CD4-positive, alpha-beta T cell treated with Interleukin-4 for 4 hours (primary cell): Measurements from ENCODE around the gene CD300LF.

Source experiments
- DNase-seq: peaks from one replicate; pipeline ENCODE4 v3.0.0-alpha.2; 2020

CD300LF gene

DNA sequence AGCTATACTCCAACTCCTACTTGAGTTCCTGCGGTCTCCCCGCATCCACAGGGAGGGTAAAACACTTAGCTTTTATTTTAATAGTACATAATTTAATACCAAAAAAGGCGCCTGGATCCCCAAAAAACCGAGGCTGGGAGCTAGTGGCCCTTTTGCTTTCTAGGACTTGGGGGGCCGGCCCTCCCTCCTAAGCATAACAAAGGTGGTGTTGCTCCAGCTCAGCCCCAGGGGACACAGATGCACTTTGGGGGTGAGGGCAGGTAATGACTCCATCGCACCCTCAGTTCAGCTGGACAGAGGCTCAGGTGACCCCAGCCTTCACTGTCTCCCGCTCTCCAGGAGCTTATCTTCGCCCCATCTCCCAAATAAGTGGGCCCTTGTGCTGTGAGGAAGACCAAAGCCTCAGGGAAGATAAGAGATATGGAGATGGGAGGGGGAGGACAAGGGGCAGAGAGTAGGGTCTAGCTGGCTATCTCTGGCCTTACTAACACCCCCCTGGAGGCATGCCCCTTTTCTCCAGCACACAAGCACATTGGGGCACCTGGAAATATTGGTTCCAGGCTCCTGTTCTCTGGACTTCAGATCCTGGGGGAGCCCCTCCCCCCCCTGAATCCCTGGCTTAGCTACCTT is 32.9 kb upstream of the CD300LF start:
- DNase-seq, result no peak

DNA sequence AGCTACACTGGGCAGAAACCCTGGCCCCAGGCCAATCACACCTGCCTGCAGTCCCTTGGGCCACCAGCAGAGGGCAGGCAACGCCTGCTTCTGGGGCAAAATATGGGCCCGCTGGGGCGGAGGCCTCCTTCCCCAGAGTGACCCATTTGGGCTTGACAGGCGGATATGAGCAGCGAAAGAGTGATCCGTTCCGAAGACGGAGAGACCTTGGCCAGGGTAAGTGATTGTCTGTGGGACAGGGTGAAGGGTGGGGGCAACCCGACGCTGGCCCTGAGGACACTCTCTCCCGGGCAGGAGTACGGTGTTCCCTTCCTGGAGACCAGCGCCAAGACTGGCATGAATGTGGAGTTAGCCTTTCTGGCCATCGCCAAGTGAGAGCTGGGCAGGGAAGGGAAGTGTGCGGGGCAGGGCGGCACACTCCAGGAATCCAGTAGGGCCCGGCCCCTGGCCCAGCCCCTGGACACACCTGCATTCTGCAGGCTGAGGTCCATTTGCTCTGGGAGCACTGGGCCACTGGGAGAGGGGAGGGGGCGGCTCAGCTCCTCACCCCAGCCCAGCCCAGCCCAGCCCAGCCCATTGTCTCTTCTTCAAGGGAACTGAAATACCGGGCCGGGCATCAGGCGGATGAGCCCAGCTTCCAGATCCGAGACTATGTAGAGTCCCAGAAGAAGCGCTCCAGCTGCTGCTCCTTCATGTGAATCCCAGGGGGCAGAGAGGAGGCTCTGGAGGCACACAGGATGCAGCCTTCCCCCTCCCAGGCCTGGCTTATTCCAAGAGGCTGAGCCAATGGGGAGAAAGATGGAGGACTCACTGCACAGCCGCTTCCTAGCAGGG is 32.2 kb upstream of the CD300LF start:
- peak; percentile 79 for DNase-seq

DNA sequence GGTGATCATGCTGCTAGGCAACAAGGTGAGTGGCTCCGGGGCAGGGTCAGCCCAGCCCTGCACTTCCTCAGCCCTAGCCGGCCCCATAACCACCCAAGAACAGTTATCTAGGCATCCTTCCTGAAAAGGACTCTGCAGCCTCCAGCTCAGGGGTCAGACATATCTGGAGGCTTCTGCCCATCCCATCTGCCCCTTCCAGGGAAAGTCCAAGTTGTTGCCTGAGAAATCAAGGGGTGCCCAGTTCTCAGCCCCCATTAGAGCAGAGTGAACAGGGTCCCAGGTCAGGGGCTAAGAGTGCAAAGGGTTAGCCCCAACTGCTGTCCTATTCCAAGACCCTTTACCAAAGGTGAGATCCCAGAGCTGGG is 31.6 kb upstream of the CD300LF start:
- no peak for DNase-seq

DNA sequence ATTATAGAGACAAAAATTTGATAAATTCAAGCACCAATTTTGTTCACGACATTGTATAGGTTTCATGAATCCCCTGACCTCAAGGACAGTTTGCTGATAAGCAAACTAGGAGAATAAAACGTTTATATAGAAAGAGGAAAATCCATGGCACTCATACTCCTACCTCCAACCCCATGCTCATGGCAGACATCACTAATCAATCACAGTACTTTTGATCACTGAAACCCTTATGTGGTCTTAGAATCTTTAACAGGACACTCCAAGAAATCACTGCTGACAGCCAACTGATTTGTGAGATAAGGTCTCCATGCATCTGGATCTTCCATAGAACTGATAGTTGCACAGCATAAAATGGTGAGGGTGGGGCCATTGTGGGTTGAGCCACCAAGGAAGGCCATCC is 31.0 kb upstream of the CD300LF start:
- DNase-seq, result no peak

DNA sequence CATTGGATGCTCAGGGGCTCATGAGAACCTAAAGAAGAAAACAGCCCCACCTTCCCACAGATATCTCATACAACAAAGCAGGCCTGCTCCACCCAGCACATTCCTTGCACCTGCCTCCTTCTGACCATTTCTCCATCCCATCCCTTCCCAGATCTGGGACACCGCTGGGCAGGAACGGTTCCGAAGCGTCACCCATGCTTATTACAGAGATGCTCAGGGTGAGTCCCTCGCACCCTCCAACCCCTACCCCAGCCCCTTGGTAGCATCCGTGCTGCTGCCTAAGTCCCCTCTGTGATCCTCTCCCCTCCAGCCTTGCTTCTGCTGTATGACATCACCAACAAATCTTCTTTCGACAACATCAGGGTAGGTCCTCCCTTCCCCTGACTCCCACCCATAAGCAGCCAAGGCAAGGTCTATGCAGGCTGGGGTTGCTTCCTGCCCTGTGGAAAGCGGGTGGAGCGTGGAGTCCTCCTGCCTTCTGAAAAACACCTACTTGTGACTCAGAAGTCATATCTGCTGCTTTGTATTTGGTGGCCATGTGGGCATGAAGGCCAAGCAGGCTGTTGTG is 30.3 kb upstream of the CD300LF start:
- no peak for DNase-seq

DNA sequence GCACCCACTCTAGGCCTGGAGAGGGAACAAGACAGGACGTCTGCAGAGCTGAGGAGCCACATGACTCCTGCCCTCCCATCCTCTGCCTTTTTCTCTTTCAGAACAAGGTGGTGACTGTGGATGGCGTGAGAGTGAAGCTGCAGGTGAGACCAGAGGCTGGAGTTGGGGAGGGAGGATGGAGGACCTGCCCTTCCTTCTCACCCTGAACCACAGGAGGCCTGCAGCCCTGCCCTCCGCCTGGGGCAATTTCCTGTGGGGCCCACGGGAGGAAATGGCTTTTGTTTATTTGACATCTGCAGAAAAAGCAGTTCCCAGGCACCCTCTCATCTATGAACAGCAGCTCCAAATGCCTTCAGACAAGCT is 29.4 kb upstream of the CD300LF start:
- peak; percentile 72 for DNase-seq

DNA sequence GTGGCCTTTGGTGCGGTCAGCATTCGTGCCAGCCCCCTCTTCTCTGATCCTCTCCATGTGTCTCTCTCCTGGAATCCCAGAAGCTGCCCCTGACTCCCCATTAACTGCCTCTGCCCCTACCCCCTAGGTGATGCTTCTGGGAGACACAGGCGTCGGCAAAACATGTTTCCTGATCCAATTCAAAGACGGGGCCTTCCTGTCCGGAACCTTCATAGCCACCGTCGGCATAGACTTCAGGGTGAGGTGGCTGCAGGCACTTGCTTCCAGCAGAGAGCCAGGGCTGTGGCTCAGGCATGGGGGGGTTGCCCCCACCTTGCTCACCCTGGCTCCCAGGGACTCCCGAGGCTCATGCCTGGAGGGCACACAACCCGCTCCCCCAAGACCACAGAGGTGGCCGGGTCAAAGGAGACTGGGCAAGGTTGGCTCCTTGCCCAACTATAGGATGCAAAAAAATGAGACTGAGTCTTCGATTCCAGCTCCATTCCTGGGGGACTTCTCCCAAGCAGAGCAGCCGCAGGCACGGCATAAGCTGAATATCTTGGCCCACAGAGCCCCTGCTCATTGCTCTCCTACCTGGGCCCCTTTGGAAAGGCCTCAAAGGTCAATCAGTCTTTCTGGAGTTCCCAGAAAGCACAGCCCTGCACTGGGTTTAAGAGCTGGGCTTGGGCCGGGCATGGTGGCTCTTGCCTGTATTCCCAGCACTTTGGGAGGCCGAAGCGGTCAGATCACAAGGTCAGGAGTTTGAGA is 28.1 kb upstream of the CD300LF start:
- DNase-seq, result no peak

DNA sequence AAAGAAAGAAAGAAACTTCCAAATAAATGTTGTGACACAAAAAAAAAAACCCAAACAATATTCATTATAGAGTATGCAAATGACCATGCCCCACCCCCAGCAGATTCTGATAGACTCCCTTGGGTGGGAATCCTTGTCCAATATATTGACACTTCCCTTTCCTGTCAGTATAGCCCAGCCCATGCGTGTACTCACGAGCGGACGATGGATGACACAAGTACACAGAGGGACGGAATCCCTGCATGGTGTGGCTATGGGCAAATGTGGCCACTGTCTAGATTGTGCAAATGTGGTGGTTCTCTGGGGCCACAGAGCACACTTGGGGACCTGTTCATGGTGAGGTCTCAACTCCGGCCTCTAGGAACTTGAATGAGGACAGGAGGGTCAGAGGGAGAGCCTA is 27.4 kb upstream of the CD300LF start:
- no peak for DNase-seq

DNA sequence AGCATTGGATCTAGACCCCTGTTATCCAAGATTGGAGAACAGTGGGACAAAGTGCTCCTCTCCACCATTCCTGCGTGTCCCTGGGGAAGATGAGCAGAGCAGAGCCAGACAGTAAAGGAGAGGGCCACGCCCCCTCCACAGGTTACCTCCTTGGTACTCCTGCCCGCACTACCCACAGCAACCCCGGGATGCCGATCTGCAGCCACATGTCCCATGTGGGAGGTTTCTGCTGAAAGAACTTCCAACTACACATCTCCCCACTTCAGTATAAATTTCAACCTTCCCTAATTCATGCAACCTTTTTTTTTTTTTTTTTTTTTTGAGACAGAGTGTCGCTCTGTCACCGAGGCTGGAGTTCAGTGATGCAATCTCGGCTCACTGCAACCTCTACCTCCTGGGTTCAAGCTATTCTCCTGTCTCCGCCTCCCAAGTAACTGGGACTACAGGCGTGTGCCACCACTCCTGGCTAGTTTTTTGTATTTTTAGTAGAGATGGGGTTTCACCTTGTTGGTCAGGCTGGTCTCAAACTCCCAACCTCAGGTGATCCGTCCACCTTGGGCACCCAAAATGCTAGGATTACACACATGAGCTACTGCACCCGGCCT is 26.6 kb upstream of the CD300LF start:
- DNase-seq, result no peak

DNA sequence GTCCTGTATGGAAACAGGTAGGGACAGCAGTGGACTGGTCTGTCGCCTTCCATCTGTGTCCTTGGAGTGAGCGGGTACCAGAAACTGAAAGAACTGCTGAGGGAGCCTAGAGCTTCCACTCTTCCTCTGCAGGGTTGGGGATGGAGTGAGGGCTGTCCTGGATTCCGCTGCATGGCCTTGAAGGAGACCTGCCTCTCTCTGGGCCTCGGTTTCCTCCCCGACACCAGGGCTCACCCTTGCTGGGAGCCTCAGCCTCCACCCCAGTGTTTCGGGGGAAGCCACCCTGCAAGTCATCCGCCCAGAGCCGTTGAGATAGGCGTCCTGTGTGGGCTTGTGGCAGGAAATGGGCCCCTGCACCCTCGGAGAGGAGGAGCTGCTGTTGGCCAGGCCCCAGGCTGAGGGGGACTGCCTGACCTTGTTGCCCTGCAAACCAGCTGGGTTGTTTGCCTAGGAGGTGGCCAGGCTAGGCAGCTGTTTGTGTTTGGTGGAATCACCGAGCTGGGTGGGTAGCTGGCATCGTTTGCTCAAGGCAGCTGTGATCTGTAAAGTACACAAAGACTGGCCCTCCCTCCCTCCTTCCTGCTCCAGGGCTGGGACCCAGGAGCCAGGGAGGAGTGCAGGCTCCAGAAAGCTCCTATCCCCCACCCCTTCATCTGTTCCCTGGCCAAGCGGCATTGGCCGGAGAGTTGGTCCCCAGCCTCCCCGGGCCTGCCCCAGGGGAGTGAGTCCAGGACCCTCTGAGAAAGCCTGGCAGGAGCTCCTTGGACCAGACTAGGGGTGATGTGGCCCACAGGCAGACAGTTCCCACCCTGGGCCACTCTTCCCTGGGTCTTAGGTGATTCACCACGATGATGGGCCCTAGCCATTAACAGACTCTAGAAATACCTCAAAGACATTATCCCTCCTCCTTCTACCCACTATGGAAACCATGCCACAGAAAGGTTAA is 25.6 kb upstream of the CD300LF start:
- peak; percentile 91 for DNase-seq

DNA sequence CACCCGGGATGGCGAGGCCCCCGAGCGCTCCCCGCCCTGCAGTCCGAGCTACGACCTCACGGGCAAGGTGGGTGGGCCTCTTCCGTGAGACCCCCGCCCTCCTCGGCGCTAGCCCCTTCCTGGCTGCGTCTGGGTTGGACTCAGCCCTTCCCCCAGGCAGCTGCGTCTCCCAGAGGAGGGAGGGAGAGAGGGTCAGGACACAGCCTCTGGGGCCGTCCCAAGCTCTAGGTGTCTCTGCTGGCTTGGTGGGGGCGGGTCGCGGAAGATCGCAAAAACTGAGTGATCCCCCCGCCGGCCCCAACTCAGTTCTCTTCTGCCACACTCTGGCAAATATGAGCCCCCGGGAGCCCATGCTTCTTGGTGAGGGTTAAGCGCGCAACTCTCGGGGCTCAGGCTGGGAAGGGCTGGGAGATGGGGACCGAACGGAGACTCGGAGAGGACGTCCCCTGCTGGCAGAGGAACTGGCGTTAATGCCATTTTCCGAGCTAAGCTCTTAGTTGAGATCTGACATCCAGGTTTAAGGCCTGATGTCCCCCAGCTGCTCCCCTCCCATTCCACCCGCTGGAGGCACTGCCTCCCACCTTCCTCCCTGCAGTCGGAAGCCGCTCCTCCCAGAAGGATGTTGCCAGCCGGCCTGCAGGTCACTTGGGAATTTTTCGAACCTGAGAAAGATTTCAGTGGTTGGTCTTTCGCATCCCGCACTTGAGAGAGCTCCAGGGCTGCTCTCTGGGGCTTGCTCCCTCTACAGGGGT is 24.8 kb upstream of the CD300LF start:
- no peak for DNase-seq

DNA sequence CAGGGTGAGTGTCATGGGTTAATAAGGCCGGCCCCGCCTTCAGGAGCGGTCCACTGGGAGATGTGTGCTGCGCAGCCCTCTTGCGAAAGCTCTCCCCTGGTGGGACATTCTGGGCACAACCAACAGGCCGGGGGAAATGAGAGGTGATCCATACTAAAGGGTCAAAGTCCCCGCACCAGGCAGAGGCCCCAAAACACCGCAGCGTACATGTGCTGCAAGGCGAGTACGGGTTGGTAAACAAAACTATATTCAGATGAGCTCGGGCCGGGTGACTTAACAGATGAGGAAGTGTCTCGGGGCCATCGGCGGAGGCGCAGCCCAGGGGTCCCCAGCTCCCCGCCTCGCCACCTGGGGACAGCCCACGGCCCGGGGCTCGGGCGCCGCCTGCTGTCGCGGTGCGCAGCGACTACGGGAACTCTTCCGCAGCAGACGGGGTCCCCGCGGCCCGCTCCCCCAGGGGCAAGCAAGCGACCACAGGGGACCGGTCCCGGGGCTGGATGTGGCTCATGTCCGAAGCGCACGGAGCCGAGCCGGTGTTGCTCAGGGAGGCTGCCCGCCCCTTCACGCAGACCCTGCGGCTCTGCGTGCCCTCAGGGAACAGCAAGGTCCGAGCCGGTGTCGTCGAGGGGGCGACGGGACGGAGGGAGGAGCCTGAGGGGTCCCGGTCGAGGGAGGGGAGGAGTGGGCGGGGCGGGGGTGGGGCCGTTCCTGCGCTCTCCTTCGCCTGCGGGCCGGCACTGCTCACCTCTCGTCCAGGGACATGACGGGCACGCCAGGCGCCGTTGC is 24.0 kb upstream of the CD300LF start, which contains the start of gene RAB37:
Gene RAB37, plus strand, starts transcription at position 744 of the 786 bp plus-strand sequence. Its CDS starts 17 bp downstream, at position 761.
- peak; percentile 44 for DNase-seq

DNA sequence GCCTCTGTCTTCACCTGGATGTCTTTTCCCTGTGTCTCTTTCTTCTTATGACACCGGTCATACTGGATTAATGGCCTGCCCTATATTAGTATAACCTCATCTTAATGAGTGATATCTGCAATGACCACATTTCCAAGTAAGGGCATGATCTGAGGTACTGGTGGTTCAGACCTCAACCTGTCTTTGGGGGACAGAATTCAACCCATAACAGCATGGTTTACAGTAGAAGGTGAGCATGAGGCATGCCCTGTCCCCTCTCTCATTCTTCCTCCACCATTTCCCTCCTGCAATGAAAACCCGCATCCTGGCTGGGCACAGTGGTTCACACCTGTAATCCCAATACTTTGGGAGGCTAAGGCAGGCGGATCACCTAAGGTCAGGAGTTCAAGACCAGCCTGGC is 21.5 kb upstream of the CD300LF start:
- DNase-seq, result no peak

DNA sequence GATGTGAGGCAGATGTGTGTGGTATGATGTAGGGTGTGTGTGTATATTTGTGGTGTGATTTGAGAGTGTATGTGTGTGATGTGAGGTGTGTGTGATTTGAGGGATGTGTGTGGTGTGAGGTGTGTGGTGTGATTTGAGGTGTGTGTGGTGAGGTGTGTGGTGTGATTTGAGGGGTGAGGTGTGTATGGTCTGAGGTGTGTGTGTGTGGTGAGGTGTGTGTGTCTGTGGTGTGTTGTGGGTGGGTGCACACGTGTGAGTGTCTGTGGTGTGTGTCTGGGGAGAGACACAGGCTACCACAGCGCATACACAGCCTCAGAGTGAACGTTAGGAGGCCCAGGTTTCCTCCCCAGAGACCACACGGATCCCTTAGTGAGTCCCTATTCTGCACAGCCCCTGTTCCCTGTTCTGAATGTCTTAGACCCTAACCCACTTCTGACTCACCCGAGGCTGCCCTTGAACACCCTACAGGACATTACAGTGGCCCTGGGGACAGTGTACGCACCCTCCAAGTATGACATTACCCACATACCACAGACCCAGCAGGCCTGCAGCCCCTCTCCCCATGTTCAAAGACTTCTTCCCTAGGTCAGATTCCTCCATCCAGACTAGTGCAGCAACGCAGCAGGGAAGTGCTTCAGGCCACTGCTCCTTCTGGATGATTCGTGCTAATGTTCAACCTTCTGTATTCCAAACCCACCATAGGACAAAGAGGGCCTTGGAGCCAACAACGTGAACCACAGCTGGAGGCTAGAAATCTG is 20.8 kb upstream of the CD300LF start:
- no peak for DNase-seq

DNA sequence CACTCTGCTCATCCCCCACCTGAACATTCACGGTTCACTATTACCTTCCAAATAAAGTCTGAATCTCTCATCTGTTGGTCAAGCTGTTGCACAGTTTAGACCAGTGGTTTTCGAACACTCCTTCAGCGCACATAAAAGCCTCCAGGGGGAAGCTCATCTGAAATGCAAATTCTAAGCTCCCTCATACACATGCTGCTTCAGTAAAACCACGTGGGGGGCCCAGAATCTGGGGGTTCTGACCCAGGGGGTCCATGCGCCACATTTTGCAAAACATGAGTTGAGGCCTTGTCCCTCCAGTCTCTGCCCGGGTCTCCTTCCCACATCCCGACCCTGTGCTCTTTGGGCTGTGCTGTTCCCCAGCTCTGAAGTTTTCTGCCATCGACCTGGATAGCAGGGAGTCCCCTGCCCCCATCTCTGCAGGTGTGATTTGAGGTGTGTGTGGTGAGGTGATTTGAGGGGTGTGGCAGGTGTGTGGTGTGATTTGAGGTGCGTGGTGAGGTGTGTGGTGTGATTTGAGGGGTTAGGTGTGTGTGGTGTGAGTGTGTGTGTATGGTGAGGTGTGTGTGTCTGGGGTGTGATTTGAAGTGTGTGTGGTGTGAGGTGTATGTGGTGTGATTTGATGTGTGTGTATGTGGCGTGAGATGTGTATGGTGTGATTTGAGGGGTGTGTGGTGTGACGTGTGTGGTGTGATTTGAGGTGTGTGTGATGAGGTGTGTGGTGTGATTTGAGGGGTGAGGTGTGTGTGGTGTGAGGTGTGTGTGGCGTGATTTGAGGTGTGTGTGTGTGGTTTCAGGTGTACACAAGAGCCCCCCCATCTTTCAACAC is 19.5 kb upstream of the CD300LF start:
- DNase-seq, result no peak

DNA sequence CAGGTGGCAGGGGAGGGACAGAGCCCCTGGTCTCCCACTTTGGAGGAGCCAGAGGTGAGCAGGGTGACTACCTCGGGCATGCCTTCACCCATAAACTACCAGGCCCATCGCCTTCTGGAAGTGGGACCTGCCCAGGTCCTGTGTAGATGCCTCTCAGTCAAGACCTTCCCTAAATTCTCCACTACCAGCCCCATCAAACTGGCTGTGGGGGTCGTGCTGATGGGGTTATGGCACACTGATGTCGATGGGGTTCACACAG is 18.6 kb upstream of the CD300LF start:
- no peak for DNase-seq

DNA sequence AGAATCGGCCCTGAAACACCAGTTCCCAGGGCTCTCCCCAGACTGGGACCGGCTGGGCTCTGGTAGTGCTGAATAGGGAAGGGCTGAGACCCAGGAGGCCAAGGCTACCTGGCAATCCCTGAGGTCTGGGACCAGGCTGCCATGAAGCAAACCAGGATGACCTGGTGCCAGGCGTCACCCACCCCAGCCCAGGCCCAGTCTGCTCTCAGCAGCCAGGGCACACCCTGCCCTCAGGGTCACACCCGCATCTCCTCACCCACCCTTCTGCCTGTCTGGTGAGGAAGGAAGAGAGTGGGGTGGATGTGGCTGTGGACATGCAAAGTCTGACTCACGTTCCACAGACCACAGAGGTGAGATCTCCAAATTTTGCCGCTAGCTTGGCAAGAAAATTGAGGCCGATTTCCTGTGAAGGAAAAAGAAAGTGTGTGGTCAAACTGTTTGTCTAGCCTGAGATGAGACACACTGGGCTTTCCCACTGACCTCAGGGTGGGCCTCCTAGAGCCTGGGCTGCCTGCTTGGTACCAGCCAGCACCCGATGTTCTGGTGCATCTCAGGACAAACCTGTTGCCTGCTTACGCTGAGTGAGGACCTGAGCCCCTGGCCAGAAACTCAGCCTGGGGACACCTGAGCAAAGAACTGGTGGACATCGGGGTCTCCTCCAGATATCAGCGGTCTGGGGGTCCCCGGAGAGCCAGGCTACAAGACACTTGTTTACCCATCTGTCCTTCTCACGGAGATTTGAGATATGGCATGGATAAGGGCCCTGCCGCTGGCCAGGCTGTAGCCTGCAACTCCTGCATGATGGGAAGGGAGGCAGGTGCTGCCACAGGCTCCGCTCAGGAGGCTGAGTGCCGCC is 18.0 kb upstream of the CD300LF start:
- peak; percentile 83 for DNase-seq

DNA sequence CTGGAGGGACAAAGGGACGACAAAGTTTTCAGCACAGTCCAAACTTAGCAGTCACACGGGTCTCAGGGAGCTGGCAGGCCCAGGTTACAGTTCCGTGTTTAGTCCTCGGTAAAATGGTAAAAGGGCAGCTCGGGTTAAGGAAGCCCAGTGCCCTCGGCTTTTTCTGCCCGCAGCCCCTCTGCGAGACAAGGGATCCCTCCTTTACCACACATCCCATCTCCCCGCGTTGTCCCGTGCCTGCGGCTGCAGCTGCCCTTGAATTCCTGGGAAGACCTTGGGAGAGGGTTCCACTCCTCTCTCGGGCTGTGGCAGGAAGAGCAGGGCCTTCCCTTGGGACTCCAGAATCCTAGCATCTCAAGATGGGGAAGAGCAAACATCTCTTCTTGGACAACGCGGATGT is 17.1 kb upstream of the CD300LF start:
- DNase-seq, result no peak
